ENCODE measurements around the gene PLEKHH1.

Gene PLEKHH1

DNA sequence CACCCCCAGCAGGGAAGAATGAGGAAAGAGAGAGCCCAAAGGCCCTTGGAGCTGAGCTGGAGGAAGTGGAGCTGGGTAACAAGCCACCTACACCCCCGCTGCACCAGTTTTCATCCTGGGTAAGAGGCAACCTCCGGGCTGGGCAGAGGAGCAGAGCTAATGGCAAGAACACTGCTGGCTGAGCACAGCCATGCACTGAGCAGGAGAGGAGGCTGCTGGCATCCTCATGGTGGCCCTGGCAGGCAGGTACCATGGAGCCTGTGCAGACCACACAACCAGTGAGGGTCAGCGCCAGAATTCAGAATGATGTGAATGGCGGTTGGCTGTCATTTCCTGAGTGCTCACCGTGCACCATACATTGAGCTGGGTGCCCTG is 29.7 kb downstream of the PLEKHH1 start (continued):
- no peak for TF ChIP-seq YY2 (tag by site-specific recombination; IDR thresholded peaks at IDR 0.05)
- no peak for TF ChIP-seq PATZ1 (tag by site-specific recombination; IDR thresholded peaks at IDR 0.05)
- no peak for TF ChIP-seq KLF1 (tag by site-specific recombination; IDR thresholded peaks at IDR 0.05)
- TF ChIP-seq, protein P1, sequence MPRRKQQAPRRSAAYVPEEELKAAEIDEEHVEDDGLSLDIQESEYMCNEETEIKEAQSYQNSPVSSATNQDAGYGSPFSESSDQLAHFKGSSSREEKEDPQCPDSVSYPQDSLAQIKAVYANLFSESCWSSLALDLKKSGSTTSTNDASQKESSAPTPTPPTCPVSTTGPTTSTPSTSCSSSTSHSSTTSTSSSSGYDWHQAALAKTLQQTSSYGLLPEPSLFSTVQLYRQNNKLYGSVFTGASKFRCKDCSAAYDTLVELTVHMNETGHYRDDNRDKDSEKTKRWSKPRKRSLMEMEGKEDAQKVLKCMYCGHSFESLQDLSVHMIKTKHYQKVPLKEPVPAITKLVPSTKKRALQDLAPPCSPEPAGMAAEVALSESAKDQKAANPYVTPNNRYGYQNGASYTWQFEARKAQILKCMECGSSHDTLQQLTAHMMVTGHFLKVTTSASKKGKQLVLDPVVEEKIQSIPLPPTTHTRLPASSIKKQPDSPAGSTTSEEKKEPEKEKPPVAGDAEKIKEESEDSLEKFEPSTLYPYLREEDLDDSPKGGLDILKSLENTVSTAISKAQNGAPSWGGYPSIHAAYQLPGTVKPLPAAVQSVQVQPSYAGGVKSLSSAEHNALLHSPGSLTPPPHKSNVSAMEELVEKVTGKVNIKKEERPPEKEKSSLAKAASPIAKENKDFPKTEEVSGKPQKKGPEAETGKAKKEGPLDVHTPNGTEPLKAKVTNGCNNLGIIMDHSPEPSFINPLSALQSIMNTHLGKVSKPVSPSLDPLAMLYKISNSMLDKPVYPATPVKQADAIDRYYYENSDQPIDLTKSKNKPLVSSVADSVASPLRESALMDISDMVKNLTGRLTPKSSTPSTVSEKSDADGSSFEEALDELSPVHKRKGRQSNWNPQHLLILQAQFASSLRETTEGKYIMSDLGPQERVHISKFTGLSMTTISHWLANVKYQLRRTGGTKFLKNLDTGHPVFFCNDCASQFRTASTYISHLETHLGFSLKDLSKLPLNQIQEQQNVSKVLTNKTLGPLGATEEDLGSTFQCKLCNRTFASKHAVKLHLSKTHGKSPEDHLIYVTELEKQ (tag by site-specific recombination; IDR thresholded peaks at IDR 0.05; ENCODE audit: borderline replicate concordance): no peak
- TF ChIP-seq ZNF211 (tag by site-specific recombination; IDR thresholded peaks at IDR 0.05; ENCODE audit: low read depth): no peak
- TF ChIP-seq ZNF560 (tag by site-specific recombination; IDR thresholded peaks at IDR 0.05; ENCODE audit: borderline replicate concordance): no peak
- no peak for TF ChIP-seq KLF9 (tag by site-specific recombination; IDR thresholded peaks at IDR 0.05; ENCODE audit: low read depth)
- no peak for TF ChIP-seq ZBTB7A (tag by site-specific recombination; IDR thresholded peaks at IDR 0.05; ENCODE audit: low read depth)
- TF ChIP-seq ZSCAN30 (tag by site-specific recombination; IDR thresholded peaks at IDR 0.05): no peak

GRCh38 chr14:67564236-67564635 is 31.1 kb downstream of the PLEKHH1 start:
- Histone ChIP-seq H3K27ac (ENCODE audit: extremely low read depth, low read depth, low read length) (no peak overlapping the region), H3K36me3 (ENCODE audit: control insufficient read depth in 2 of 2, insufficient read depth in 1 of 2, low read length in 2 of 2) (peaks cover 0 to 18% of the 10 kb centered on the region in 2 experiments; a peak in 2 of 3 replicates), H3K9me3 (ENCODE audit: control insufficient read depth, insufficient read depth, low read depth, low read length) (no peaks in the 10 kb centered on the region), H3K4me1 (ENCODE audit: control insufficient read depth, insufficient read depth, low read length) (no peaks in the 10 kb centered on the region), H3K4me3 (ENCODE audit: low read depth, low read length) (no peak overlapping the region)
- no peak for TF ChIP-seq BCL6B (tag by site-specific recombination; IDR thresholded peaks at IDR 0.05)
- TF ChIP-seq ZNF280C (tag by site-specific recombination; IDR thresholded peaks at IDR 0.05): no peak
- TF ChIP-seq OSR2 (tag by site-specific recombination; IDR thresholded peaks at IDR 0.05): no peak
- no peak for TF ChIP-seq ZNF624 (tag by site-specific recombination; IDR thresholded peaks at IDR 0.05)
- TF ChIP-seq ZNF747 (tag by site-specific recombination; IDR thresholded peaks at IDR 0.05): no peak
- no peak for TF ChIP-seq ZNF311 (tag by site-specific recombination; IDR thresholded peaks at IDR 0.05; ENCODE audit: borderline replicate concordance)
- TF ChIP-seq, protein P1 (tag by site-specific recombination; IDR thresholded peaks at IDR 0.05; ENCODE audit: borderline replicate concordance): no peak
- TF ChIP-seq ZNF362 (tag by site-specific recombination; IDR thresholded peaks at IDR 0.05): no peak
- ChIA-PET POLR2A (interaction anchor here (0.7 kb wide), 2 partner anchors 63 to 138 kb away, joined by 3 to 7 read pairs; no protein-coding TSS in a partner anchor), CTCF (interaction anchor here (3.4 kb wide), 1 partner anchor 38 kb away, joined by 22 read pairs; no protein-coding TSS in a partner anchor)
